CD14-positive monocyte (primary cell): ENCODE measurements around the gene SLC25A48. TPM values are rescaled to one million over a fixed set of nuclear protein-coding genes. Genes with fewer than 3 reads are reported as not detected.

Experiments used
- DNase-seq, 3 donors: peaks; one replicate each; pipeline ENCODE4 v3.0.0-alpha.2; 2011 to 2022
- H2AFZ ChIP-seq: 2 replicates; pipeline ENCODE4 v1.6.0; 2012; ENCODE audit warnings: mild to moderate bottlenecking, low read depth, low read length, inconsistent platforms; ENCODE audit not compliant: insufficient read depth, poor library complexity, severe bottlenecking
- H3K27ac ChIP-seq, 2 donors: 1 replicate in 1 of 2; 2 replicates in 1 of 2; pipeline ENCODE4 v1.5.1; 2012 to 2013; ENCODE audit warnings: low read length in 2 of 2, control low read depth in 1 of 2, inconsistent platforms in 1 of 2, low read depth in 1 of 2, mild to moderate bottlenecking in 1 of 2
- H3K27me3 ChIP-seq, 2 donors: one replicate each; pipeline versions ENCODE4 v1.6.0 to v1.6.1; 2011 to 2013; ENCODE audit warnings: low read length in 2 of 2; ENCODE audit not compliant: control insufficient read depth in 2 of 2, insufficient read depth in 2 of 2
- H3K36me3 ChIP-seq, 2 donors: replicated peaks in 1 of 2; 1 replicate in 1 of 2; 2 replicates in 1 of 2; pipeline versions ENCODE4 v1.5.1 to v1.6.1; 2012 to 2013; ENCODE audit warnings: low read length in 2 of 2, control low read depth in 1 of 2, inconsistent platforms in 1 of 2, mild to moderate bottlenecking in 1 of 2; ENCODE audit not compliant: insufficient read depth in 2 of 2, control insufficient read depth in 1 of 2
- H3K4me1 ChIP-seq, 2 donors: 1 replicate in 1 of 2; 2 replicates in 1 of 2; pipeline versions ENCODE4 v1.5.1 to v1.6.1; 2012 to 2013; ENCODE audit warnings: low read length in 2 of 2, control low read depth in 1 of 2, inconsistent platforms in 1 of 2, mild to moderate bottlenecking in 1 of 2, moderate library complexity in 1 of 2; ENCODE audit not compliant: insufficient read depth in 2 of 2, control insufficient read depth in 1 of 2
- H3K4me2 ChIP-seq: replicated peaks from 2 replicates; pipeline ENCODE3; 2012; ENCODE audit warnings: low read length, moderate library complexity, mild to moderate bottlenecking; ENCODE audit not compliant: poor library complexity, severe bottlenecking; ENCODE audit errors: extremely low read depth
- H3K4me3 ChIP-seq, 3 experiments: fragments of 200-600 bp in 1 of 3; sonication (generic) in 1 of 3; replicated peaks in 1 of 3; 1 replicate in 2 of 3; 2 replicates in 1 of 3; pipeline ENCODE4 v1.5.1; 2011 to 2013; ENCODE audit warnings: low read length in 3 of 3, mild to moderate bottlenecking in 3 of 3, control low read depth in 2 of 3, low read depth in 2 of 3, inconsistent platforms in 1 of 3, moderate library complexity in 1 of 3
- H3K79me2 ChIP-seq: 2 replicates; pipeline ENCODE4 v1.6.0; 2012; ENCODE audit warnings: mild to moderate bottlenecking, control low read depth, inconsistent platforms, low read length, moderate library complexity; ENCODE audit not compliant: insufficient read depth
- H3K9ac ChIP-seq: 2 replicates; pipeline ENCODE4 v1.6.0; 2017; ENCODE audit warnings: low read length, mild to moderate bottlenecking; ENCODE audit not compliant: insufficient read depth, poor library complexity, severe bottlenecking
- H3K9me3 ChIP-seq, 2 donors: replicated peaks in 1 of 2; 1 replicate in 1 of 2; 2 replicates in 1 of 2; pipeline versions ENCODE4 v1.5.1 to v1.6.1; 2012 to 2013; ENCODE audit warnings: low read length in 2 of 2, control low read depth in 1 of 2; ENCODE audit not compliant: control insufficient read depth in 1 of 2, insufficient read depth in 1 of 2
- H4K20me1 ChIP-seq: 2 replicates; pipeline ENCODE4 v1.6.0; 2012; ENCODE audit warnings: mild to moderate bottlenecking, low read length, control low read depth, moderate library complexity; ENCODE audit not compliant: insufficient read depth
- H3K27ac Mint-ChIP-seq, 7 donors: one replicate each; pipeline ENCODE4 v1.8.0; 2020; ENCODE audit warnings: mild to moderate bottlenecking in 7 of 7, mixed read lengths in 7 of 7, moderate library complexity in 6 of 7, inconsistent platforms in 2 of 7
- H3K27me3 Mint-ChIP-seq, 3 donors: one replicate each; pipeline ENCODE4 v1.8.0; 2021 to 2022; ENCODE audit warnings: low read depth in 3 of 3, mild to moderate bottlenecking in 3 of 3, mixed read lengths in 3 of 3, moderate library complexity in 3 of 3, inconsistent platforms in 1 of 3
- H3K36me3 Mint-ChIP-seq, 2 donors: one replicate each; pipeline ENCODE4 v1.8.0; 2020; ENCODE audit warnings: mixed read lengths in 2 of 2, inconsistent platforms in 1 of 2, mild to moderate bottlenecking in 1 of 2
- H3K4me1 Mint-ChIP-seq: one replicate; pipeline ENCODE4 v1.8.0; 2020; ENCODE audit warnings: mild to moderate bottlenecking, mixed read lengths
- H3K4me3 Mint-ChIP-seq, 2 donors: one replicate each; pipeline ENCODE4 v1.8.0; 2020; ENCODE audit warnings: mild to moderate bottlenecking in 2 of 2, mixed read lengths in 2 of 2, moderate library complexity in 1 of 2
- H3K9me3 Mint-ChIP-seq, 7 donors: one replicate each; pipeline ENCODE4 v1.8.0; 2020 to 2022; ENCODE audit warnings: mixed read lengths in 7 of 7, mild to moderate bottlenecking in 6 of 7, moderate library complexity in 6 of 7, inconsistent platforms in 2 of 7
- CTCF ChIP-seq: fragments of 200-600 bp; IDR thresholded peaks from one replicate; pipeline ENCODE4 v1.8.0; 2022; ENCODE audit warnings: antibody characterized with exemption, mild to moderate bottlenecking
- WGBS: methylation state at CpG from one replicate; pipeline ENCODE4 v1.1.5; 2013; ENCODE audit warnings: missing lambda C conversion rate; ENCODE audit not compliant: insufficient coverage; 5-methylcytosine and 5-hydroxymethylcytosine counted together
- intact Hi-C, 2 donors: fragments of 100-400 bp; cut with micrococcal nuclease; formaldehyde crosslinking; loops; one replicate each; pipeline versions ENCODE4 v1.15.0 to v1.15.1; 2023
- polyA plus RNA-seq, 3 donors: library from polyadenylated mRNA; depleted of rRNA in 1 of 3; unstranded in 2 of 3; stranded (reverse) in 1 of 3; fragments of 300-500 nt in 2 of 3; fragments of >200 nt in 1 of 3; fragmentation: Illumina TruSeq in 2 of 3; gene quantifications; 1 replicate in 2 of 3; 2 replicates in 1 of 3; pipeline ENCODE4 v1.2.3, GENCODE V29; 2012 to 2021

The SLC25A48 gene
- polyA plus RNA-seq, 3 donors = not detected

- TF ChIP-seq CTCF = peak; percentile 36
- Histone ChIP-seq H4K20me1 (no peaks in the 10 kb centered on the region), H3K4me2 (no peak overlapping the region), H3K36me3 (no peaks in the 10 kb centered on the region), H3K4me3 (no peak overlapping the region), H3K79me2 (no peaks in the 10 kb centered on the region), H3K4me1 (peaks cover 0 to 6% of the 10 kb centered on the region in 2 donors), H3K9ac (no peak overlapping the region), H3K27me3 (peaks cover 3 to 19% of the 10 kb centered on the region in 2 donors), H3K27ac (no peak overlapping the region), H3K9me3 (no peaks in the 10 kb centered on the region), H2AFZ (no peak overlapping the region)
- Mint-ChIP-seq H3K4me3 (no peak overlapping the region), H3K27me3 (peaks cover 30 to 39% (median 33%) of the 10 kb centered on the region in 3 donors), H3K9me3 (peaks cover 0 to 9% (median 0%) of the 10 kb centered on the region in 7 donors), H3K4me1 (peaks cover 6% of the 10 kb centered on the region), H3K36me3 (no peaks in the 10 kb centered on the region), H3K27ac (no peak overlapping the region)
- DNase-seq = no peak
- 65% methylated on average over 3 of the region's 3 CpGs for WGBS
- intact Hi-C loops = no loop called here
Observed at GRCh38 chr5:135830384-135830700, 4.1 kb upstream of the SLC25A48 start.

GRCh38 chr5:135830876-135831275 is 3.6 kb upstream of the SLC25A48 start:
- H3K27ac Mint-ChIP-seq = no peak overlapping the region
- no peak overlapping the region for H3K4me2 ChIP-seq
- peaks cover 6% of the 10 kb centered on the region for H3K4me1 Mint-ChIP-seq

More at GRCh38 chr5:135830876-135831275, 3.6 kb upstream of the SLC25A48 start:
- H3K27ac ChIP-seq = no peak overlapping the region
- H3K36me3 ChIP-seq = no peaks in the 10 kb centered on the region
- H2AFZ ChIP-seq = no peak overlapping the region
- intact Hi-C loops = no loop called here
- H3K79me2 ChIP-seq = no peaks in the 10 kb centered on the region
- peaks cover 0 to 6% of the 10 kb centered on the region in 2 donors for H3K4me1 ChIP-seq
- peaks cover 34 to 43% (median 36%) of the 10 kb centered on the region in 3 donors for H3K27me3 Mint-ChIP-seq
- TF ChIP-seq CTCF = no peak
- 76% methylated on average over 4 of the region's 4 CpGs for WGBS
- H3K4me3 ChIP-seq = no peak overlapping the region
- no peak for DNase-seq
- H3K9ac ChIP-seq = no peak overlapping the region
- H3K27me3 ChIP-seq = peaks cover 3 to 24% of the 10 kb centered on the region in 2 donors
- no peaks in the 10 kb centered on the region for H4K20me1 ChIP-seq
- no peak overlapping the region for H3K4me3 Mint-ChIP-seq
- peaks cover 0 to 10% (median 0%) of the 10 kb centered on the region in 7 donors for H3K9me3 Mint-ChIP-seq
- H3K9me3 ChIP-seq = peaks cover 0 to 2% of the 10 kb centered on the region in 2 donors
- H3K36me3 Mint-ChIP-seq = no peaks in the 10 kb centered on the region
